G401.6 (cell line): ENCODE measurements around the gene PPP4R2.

ENCODE experiments used
- FAIRE-seq: peaks from 2 replicates; lab custom pipeline; 2012; peaks lifted over from hg19 to GRCh38; lab: Jason Lieb, UNC

PPP4R2 gene

DNA sequence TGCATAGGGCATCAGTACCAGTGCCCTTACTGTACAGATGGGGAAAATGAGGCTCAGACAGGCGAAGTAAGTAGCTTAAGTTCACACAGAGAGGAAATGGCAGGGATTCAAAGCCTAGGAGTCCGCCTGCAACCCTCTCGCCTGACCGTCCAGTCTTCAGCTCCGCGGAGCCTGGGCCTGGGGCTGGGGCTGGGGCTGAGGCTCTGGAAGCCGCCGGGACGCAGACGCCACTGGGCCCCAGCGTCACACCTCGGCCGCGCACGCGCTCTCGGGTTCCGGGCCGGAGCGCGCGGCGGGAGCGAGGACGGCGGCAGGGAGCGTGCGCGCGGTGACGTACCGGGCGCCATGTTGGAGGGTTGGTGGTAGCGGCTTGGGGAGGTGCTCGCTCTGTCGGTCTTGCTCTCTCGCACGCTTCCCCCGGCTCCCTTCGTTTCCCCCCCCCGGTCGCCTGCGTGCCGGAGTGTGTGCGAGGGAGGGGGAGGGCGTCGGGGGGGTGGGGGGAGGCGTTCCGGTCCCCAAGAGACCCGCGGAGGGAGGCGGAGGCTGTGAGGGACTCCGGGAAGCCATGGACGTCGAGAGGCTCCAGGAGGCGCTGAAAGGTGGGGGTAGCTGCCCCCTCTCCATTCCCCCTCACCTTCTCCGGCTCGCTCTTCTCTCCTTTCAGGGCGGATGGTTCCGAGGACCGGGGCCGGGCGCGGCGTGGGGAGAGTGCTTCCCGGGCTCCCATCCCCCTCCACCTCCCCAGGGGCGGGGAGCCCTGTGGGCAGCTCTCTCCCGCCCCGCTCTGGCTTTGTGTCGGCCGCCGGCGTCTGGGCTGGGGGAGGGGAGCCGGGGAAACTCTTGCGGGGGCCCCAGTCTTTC lies at the start of gene PPP4R2:
TSS of gene PPP4R2 (plus strand) at position 339 of the 861 bp plus-strand sequence. CDS start at position 566, 227 bp downstream.
- no peak for FAIRE-seq

DNA sequence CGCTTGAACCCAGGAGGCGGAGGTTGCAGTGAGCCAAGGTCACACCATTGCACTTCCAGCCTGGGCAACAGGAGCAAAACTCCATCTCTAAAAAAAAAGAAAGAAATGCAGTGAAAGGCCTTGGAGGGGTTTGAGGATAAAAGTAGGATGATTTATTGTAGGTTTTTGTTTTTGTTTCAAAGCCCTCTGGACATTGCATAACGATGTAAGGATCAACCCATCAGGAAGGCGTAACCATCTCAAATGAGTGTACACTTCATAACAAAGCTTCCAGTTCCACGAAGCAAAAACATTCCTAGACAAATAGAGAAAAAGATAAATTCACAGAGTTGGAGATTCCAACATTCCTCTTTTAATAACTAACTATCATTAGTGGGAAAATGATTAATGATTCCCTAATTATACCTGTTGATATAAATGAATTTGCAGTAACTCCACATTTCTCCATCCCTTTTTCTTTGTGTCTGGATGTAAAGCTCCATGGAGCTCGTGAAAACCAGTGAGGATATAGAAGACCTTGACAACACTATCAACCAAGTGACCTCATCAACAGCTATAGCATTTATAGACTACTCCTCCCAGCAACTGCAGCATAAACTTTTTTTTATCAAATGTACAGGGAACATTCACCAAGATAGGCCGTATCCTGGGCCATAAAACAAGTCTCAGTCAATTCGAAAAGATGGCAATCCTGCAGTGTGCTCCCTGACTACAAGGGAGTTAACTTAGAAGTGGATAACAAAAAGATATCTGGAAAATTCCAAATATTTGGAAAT lies 48.7 kb upstream of the PPP4R2 start:
- FAIRE-seq = no peak

GRCh38 chr3:72949016-72949415 lies 47.6 kb upstream of the PPP4R2 start:
- no peak for FAIRE-seq

DNA sequence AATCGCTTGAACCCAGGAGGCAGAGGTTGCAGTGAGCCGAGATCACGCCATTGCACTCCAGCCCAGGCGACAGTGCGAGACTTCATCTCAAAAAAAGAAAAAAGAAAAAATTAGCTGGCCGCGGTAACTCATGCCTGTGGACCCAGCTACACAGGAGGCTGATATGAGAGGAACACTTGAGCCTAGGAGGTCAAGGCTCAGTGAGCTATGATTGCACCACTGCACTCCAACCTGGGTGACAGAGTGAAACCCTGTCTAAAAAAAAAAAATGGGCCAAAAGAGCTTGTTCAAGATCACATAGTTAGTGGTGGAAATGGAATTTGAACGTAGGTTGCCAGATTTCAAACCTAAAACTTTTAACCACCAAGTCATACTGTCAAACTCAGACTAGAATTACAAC lies 46.2 kb upstream of the PPP4R2 start:
- no peak for FAIRE-seq

DNA sequence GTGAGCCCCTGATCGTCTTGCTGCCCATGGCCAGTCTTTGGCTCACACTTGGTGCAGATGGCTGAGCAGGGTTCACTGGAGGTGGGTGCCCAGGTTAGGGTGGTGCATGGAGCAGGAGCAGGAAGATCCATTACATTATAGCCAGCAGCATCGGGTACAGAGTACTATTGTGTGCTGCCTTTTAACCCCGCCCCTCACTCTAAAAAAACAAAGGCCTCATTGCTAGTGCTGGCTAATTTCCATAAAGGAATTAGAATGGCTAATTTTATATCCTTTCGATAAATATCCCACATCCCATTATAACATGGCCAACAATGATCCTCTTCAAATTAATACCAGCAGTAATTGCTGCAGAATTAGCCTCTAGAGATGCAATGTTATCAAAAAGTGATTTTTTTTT lies 45.8 kb upstream of the PPP4R2 start:
- FAIRE-seq = no peak

DNA sequence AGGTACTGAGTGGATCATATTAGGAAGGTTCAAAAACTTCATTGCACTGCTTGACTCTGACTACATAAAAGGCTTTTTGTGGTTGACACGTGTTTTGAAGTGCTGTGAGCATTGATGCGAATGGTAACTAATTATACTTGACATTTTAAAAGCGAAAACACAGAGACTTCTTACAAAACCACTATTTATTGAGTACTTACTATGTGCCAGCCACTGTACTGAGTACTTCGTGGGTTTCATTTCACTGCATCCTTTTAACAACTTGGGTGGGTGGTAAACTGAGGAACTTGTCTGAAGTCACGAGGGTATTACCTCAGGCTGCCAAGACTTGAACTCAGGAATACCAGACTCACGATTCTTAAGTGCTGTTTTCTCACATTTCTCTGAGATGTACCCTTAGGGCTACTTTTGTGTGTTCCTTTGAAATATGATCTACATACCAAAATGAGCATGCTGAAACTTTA lies 45.3 kb upstream of the PPP4R2 start:
- no peak for FAIRE-seq

- FAIRE-seq = no peak
Observed at GRCh38 chr3:72953325-72953956, 43.2 kb upstream of the PPP4R2 start.

DNA sequence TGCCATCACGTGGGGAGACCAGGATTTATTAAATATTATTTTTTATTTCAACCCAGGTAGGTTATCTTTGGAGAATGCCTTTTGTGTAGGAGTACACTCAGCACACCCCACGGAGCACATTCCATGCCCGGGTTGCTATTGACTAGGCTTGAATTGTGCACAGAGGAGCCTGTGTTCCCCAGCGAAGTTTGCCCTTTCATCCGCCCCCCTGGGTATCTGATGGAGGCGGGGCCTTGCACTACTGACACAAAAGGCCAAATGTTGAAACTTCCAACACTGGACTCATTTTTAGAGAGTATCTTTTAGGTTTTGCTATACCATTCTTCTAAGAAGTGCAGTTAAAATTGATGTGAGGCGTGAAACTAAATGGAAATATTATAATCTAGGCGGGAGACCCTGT lies 39.3 kb upstream of the PPP4R2 start:
- no peak for FAIRE-seq

- FAIRE-seq = no peak
Observed at GRCh38 chr3:72959336-72959735, 37.3 kb upstream of the PPP4R2 start.

DNA sequence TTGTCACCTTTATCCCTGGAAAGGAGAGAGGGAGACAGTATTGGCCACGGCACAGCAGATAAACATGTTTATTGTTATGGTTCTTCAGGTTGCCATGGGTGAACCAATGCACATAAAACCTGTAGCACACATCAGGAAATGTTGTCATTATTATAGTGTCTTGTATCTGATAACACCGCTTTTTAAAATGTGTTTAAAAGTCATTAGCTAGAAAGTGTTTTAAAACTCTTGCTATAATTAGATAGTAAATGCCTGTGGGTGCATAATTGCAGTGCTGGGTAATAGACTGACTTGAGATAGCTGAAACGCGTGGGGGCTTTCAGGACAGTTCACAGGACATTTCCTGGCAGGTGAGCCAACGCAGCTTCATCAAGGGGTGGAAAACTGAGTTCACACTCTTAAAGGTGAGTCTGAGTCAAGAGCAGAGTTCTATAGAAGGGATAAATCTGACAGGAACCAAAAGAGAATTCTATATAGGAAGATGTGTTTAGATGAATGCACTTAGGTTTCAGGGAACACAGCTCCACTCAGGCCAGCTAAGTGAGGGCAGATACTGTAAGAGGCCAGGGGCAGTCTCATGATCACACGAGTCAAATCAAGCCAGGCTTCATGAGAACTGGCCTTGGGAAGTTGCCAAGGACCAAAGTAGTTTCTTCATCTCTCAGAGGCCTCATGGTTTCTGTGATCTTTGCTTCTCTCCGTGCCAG lies 35.6 kb upstream of the PPP4R2 start:
- FAIRE-seq = no peak

GRCh38 chr3:72961752-72962151 lies 34.9 kb upstream of the PPP4R2 start:
- FAIRE-seq = no peak

- no peak for FAIRE-seq
Observed at GRCh38 chr3:72962317-72962716, 34.3 kb upstream of the PPP4R2 start.

- no peak for FAIRE-seq
Observed at GRCh38 chr3:72964633-72965032, 32.0 kb upstream of the PPP4R2 start.

GRCh38 chr3:72968266-72968664 lies 28.3 kb upstream of the PPP4R2 start:
- no peak for FAIRE-seq

DNA sequence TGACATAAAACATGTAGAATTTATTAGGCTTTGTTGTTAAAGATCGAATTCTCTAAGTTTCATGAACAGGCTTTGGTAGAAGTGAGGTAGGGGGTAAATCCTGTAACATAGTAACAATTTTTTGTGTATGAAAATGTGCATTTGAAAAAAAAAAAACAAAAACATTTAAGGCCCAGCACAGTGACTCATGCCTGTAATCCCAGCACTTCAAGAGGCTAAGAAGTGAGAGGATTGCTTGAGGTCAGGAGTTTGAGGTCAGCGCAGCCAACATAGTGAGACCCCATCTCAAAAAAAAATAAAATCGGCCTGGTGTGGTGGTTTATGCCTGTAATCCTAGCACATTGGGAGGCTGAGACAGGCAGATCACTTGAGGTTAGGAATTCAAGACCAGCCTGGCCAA lies 26.8 kb upstream of the PPP4R2 start:
- no peak for FAIRE-seq

- no peak for FAIRE-seq
Observed at GRCh38 chr3:72970942-72971341, 25.7 kb upstream of the PPP4R2 start.

DNA sequence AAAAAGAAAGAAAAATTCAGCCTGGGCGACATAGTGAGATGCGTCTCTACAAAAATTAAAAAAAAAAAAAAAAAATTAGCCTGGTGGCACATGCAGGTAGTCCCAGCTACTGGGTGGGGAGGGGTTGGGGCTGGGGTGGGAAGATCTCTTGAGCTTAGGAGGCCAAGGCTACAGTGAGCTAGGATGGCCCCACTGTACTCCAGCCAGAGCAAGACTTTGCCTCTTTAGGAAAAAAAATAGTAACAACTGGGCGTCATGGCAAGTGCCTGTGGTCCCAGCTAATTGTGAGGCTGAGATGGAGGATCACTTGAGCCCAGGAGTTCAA lies 23.9 kb upstream of the PPP4R2 start:
- no peak for FAIRE-seq

GRCh38 chr3:72973031-72973723 lies 23.4 kb upstream of the PPP4R2 start:
- no peak for FAIRE-seq

DNA sequence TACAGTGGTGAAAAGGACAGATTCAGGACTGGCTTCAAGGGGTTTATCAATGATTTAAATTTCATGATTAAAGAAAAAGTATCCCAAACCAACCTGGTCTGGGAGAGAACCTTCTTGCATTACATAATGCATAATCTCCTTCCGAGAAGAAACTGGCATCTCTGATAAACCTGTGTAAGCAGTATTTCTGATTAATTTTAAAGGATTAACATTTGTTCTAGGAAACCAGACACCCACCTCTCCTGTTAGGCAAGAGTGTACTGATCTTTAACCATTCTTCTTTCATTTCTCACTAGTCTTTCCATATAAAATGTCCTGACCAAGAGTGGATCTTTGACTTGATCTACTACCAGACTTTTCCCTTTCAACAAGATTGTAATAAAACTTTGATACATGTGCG lies 22.8 kb upstream of the PPP4R2 start:
- no peak for FAIRE-seq

GRCh38 chr3:72974956-72975355 lies 21.7 kb upstream of the PPP4R2 start:
- FAIRE-seq = no peak

GRCh38 chr3:72976281-72976741 lies 20.3 kb upstream of the PPP4R2 start:
- no peak for FAIRE-seq
